Activated naive CD8-positive, alpha-beta T cell treated with anti-CD3 and anti-CD28 coated beads for 36 hours (primary cell): ENCODE measurements around the gene GNB1L. TPM values are rescaled to one million over a fixed set of nuclear protein-coding genes. Genes with fewer than 3 reads are reported as not detected.

ENCODE experiments used
- DNase-seq: peaks from one replicate; pipeline ENCODE4 v3.0.0; 2021
- H3K27ac Mint-ChIP-seq: one replicate; pipeline ENCODE4 v1.8.0; 2022; ENCODE audit warnings: mild to moderate bottlenecking, moderate library complexity, mixed read lengths
- H3K27me3 Mint-ChIP-seq: one replicate; pipeline ENCODE4 v1.8.0; 2022; ENCODE audit warnings: mild to moderate bottlenecking, mixed read lengths
- H3K36me3 Mint-ChIP-seq: one replicate; pipeline ENCODE4 v1.8.0; 2021; ENCODE audit warnings: mild to moderate bottlenecking, mixed read lengths
- H3K4me1 Mint-ChIP-seq: one replicate; pipeline ENCODE4 v1.8.0; 2021; ENCODE audit warnings: mixed read lengths
- H3K4me3 Mint-ChIP-seq: one replicate; pipeline ENCODE4 v1.8.0; 2022; ENCODE audit warnings: mild to moderate bottlenecking, moderate library complexity, mixed read lengths
- H3K9me3 Mint-ChIP-seq: one replicate; pipeline ENCODE4 v1.8.0; 2022; ENCODE audit warnings: mixed read lengths
- total RNA-seq, 2 experiments: library from RNA; stranded (reverse); gene quantifications; one replicate each; pipeline ENCODE4 v1.2.3, GENCODE V29; 2021

GNB1L gene
- total RNA-seq, 2 experiments from 2014 or later: 14.5 TPM

- Mint-ChIP-seq H3K27me3 (no peaks in the 10 kb centered on the region), H3K27ac (no peak overlapping the region), H3K4me3 (no peak overlapping the region), H3K36me3 (no peaks in the 10 kb centered on the region), H3K9me3 (no peaks in the 10 kb centered on the region), H3K4me1 (peaks cover 22% of the 10 kb centered on the region)
- DNase-seq: no peak
Observed at GRCh38 chr22:19882446-19883381, 28.0 kb upstream of the GNB1L start.

GRCh38 chr22:19880786-19881569 is 26.3 kb upstream of the GNB1L start:
- Mint-ChIP-seq H3K4me3 (no peak overlapping the region), H3K27me3 (no peaks in the 10 kb centered on the region), H3K9me3 (no peaks in the 10 kb centered on the region), H3K36me3 (no peaks in the 10 kb centered on the region), H3K27ac (no peak overlapping the region), H3K4me1 (peaks cover 9% of the 10 kb centered on the region)
- DNase-seq: no peak

GRCh38 chr22:19879992-19880785 is 25.5 kb upstream of the GNB1L start:
- Mint-ChIP-seq H3K27me3 (no peaks in the 10 kb centered on the region), H3K9me3 (no peaks in the 10 kb centered on the region)

GRCh38 chr22:19879643-19879991 is 24.9 kb upstream of the GNB1L start:
- Mint-ChIP-seq H3K4me1 (peaks cover under 1% of the 10 kb centered on the region), H3K27me3 (no peaks in the 10 kb centered on the region), H3K4me3 (no peak overlapping the region), H3K36me3 (no peaks in the 10 kb centered on the region), H3K27ac (no peak overlapping the region), H3K9me3 (no peaks in the 10 kb centered on the region)
- no peak for DNase-seq

More at GRCh38 chr22:19879992-19880785, 25.5 kb upstream of the GNB1L start:
- Mint-ChIP-seq H3K4me3 (no peak overlapping the region), H3K27ac (no peak overlapping the region), H3K4me1 (peaks cover 2% of the 10 kb centered on the region), H3K36me3 (no peaks in the 10 kb centered on the region)
- no peak for DNase-seq

- Mint-ChIP-seq H3K4me3 (no peak overlapping the region), H3K4me1 (peaks cover 4% of the 10 kb centered on the region), H3K36me3 (no peaks in the 10 kb centered on the region), H3K27ac (no peak overlapping the region), H3K9me3 (no peaks in the 10 kb centered on the region), H3K27me3 (no peaks in the 10 kb centered on the region)
- no peak for DNase-seq
Observed at GRCh38 chr22:19879246-19879570, 24.5 kb upstream of the GNB1L start.

- DNase-seq: no peak
- Mint-ChIP-seq H3K27me3 (no peaks in the 10 kb centered on the region), H3K4me3 (no peak overlapping the region), H3K4me1 (peaks cover 4% of the 10 kb centered on the region), H3K36me3 (no peaks in the 10 kb centered on the region), H3K27ac (no peak overlapping the region), H3K9me3 (no peaks in the 10 kb centered on the region)
Observed at GRCh38 chr22:19878461-19879245, 24.0 kb upstream of the GNB1L start.

- no peak for DNase-seq
- Mint-ChIP-seq H3K9me3 (no peaks in the 10 kb centered on the region), H3K4me3 (no peak overlapping the region), H3K27me3 (no peaks in the 10 kb centered on the region), H3K4me1 (peaks cover 4% of the 10 kb centered on the region), H3K36me3 (no peaks in the 10 kb centered on the region), H3K27ac (no peak overlapping the region)
Observed at GRCh38 chr22:19877626-19878339, 23.1 kb upstream of the GNB1L start.

- Mint-ChIP-seq H3K4me3 (no peak overlapping the region), H3K36me3 (no peaks in the 10 kb centered on the region), H3K4me1 (peaks cover 4% of the 10 kb centered on the region), H3K27ac (no peak overlapping the region), H3K27me3 (no peaks in the 10 kb centered on the region), H3K9me3 (no peaks in the 10 kb centered on the region)
- DNase-seq: no peak
Observed at GRCh38 chr22:19876941-19877625, 22.4 kb upstream of the GNB1L start.

GRCh38 chr22:19876314-19876940 is 21.8 kb upstream of the GNB1L start:
- Mint-ChIP-seq H3K27ac (no peak overlapping the region), H3K27me3 (no peaks in the 10 kb centered on the region), H3K4me1 (peaks cover 4% of the 10 kb centered on the region), H3K9me3 (no peaks in the 10 kb centered on the region), H3K4me3 (no peak overlapping the region), H3K36me3 (no peaks in the 10 kb centered on the region)
- DNase-seq: no peak

- no peaks in the 10 kb centered on the region for H3K36me3 Mint-ChIP-seq
- DNase-seq: no peak
- no peaks in the 10 kb centered on the region for H3K9me3 Mint-ChIP-seq
- peaks cover 4% of the 10 kb centered on the region for H3K4me1 Mint-ChIP-seq
- H3K4me3 Mint-ChIP-seq: no peak overlapping the region
- H3K27me3 Mint-ChIP-seq: no peaks in the 10 kb centered on the region
- no peak overlapping the region for H3K27ac Mint-ChIP-seq
Observed at GRCh38 chr22:19875531-19876313, 21.0 kb upstream of the GNB1L start.

- H3K4me3 Mint-ChIP-seq: no peak overlapping the region
- no peaks in the 10 kb centered on the region for H3K9me3 Mint-ChIP-seq
- no peaks in the 10 kb centered on the region for H3K27me3 Mint-ChIP-seq
- H3K36me3 Mint-ChIP-seq: no peaks in the 10 kb centered on the region
- H3K27ac Mint-ChIP-seq: no peak overlapping the region
- DNase-seq: no peak
- H3K4me1 Mint-ChIP-seq: peaks cover 4% of the 10 kb centered on the region
Observed at GRCh38 chr22:19875061-19875530, 20.4 kb upstream of the GNB1L start.

- Mint-ChIP-seq H3K36me3 (no peaks in the 10 kb centered on the region), H3K4me3 (no peak overlapping the region), H3K9me3 (no peaks in the 10 kb centered on the region), H3K4me1 (peaks cover 4% of the 10 kb centered on the region), H3K27ac (no peak overlapping the region), H3K27me3 (no peaks in the 10 kb centered on the region)
- no peak for DNase-seq
Observed at GRCh38 chr22:19874307-19875060, 19.8 kb upstream of the GNB1L start.
